HG03442 (cell line): ENCODE measurements around the gene C2orf49.
"Not testable (repeated sequence)": the region's sequence is repeated elsewhere in the genome, so short reads cannot be mapped to it uniquely, and the experiment has no call there.

ENCODE experiments used
- ATAC-seq: cut with Tn5 transposase; IDR thresholded peaks from one replicate; pipeline ENCODE4 v1.9.1; 2021; ENCODE audit warnings: mild to moderate bottlenecking, moderate library complexity; ENCODE audit not compliant: unreplicated experiment

C2orf49 gene

DNA sequence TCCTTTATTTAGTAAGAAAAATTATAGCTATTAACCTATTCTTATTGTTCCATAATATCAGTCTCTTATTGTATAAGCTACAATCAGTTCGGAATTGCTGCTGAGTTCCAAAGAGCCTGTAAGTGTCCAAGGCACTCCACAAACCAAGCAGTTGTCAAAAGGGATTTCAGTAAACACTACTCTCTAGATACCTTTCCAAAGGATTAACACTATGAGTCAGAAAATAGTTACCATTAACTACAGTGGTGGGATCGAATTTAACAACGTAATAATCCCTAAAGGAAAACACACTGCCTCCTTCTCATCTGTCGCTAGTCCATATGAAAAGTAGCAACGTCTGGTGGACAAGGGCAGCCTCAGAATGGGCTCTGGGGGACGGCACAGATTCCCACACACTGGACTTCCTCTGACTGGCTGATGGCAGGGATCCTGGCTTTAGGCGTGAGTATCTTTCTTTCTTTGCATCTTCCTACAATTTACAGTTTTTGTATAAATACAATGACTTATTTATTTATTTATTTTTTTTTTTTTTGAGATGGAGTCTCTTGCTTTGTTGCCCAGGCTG, 16.6 kb upstream of the C2orf49 start:
- no peak for ATAC-seq

DNA sequence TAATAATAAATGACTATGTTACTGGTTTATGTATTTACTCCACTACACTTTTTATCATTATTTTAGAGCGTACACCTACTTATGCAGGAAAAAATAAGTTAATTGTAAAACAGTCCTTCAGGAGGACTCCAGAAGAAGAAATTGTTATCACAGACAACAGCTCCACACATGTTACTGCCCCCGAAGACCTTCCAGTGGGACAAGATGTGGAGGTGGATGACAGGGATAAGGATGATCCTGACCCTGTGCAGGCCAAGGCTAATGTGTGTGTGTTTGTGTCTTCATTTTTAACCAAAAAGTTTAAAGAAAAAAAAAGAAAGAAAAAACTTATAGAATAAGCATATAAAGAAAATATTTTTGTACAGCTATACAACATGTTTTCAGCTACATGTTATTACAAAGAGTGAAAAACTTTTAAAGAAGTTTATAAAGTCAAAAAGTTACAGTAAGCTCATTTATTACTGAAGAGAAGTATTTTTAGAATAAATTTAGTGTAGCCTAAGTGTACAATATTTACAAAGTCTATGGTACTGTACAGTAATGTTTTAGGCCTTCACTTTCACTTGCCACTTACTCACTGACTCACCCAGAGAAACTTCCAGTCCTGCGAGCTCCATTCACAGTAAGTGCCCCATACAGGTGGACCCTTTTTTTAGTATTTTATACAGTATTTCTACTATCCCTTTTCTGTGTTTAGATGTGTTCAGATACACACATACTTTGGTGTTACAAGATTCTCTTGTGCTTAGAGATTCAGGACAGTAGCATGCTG, 15.3 kb upstream of the C2orf49 start:
- ATAC-seq, result peak; percentile 49

GRCh38 chr2:105323111-105323510, 14.2 kb upstream of the C2orf49 start:
- ATAC-seq, result no peak

- no peak for ATAC-seq
Measured at GRCh38 chr2:105324101-105324500, 13.2 kb upstream of the C2orf49 start.

DNA sequence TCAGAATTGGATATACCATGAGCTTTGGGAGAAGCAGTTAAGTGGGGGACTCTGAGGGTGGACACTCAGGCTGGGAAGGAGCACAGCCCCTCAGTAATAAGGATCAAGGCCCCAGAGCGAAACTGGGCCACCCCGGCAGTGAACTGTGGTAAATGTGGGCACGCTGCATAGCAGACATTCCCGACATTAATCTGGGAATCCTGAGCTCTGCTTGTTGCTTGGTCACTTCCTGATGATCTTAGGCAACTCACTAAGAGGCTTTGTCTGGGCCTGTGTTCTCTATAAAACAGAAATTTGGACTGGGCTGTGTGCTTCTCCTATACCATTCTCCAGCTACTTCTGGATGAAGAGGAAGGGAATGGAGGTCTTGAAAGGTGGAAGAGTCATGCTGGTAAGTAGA, 12.6 kb upstream of the C2orf49 start:
- no peak for ATAC-seq

- ATAC-seq, result no peak
Measured at GRCh38 chr2:105325389-105325963, 11.9 kb upstream of the C2orf49 start.

DNA sequence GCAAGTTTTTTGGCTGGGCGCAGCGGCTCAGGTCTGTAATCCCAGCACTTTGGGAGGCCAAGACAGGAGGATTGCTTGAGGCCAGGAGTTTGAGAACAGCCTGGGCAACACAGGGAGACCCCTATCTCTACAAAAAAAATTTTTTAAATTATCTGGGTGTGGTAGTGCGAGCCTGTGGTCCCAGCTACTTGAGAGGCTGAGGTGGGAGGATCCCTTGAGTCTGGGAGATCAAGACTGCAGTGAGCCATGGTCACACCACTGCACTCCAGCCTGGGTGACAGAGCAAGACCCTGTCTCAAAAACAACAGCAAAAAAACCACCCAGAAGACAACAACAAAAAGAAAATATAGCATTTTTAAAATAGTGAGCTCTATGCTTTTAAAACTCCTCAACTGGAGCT, 10.1 kb upstream of the C2orf49 start:
- not testable (repeated sequence) for ATAC-seq

- no peak for ATAC-seq
Measured at GRCh38 chr2:105327690-105328089, 9.7 kb upstream of the C2orf49 start.

- ATAC-seq, result peak; percentile 28
Measured at GRCh38 chr2:105328281-105329196, 8.8 kb upstream of the C2orf49 start.

GRCh38 chr2:105329197-105329554, 8.2 kb upstream of the C2orf49 start:
- ATAC-seq, result no peak

DNA sequence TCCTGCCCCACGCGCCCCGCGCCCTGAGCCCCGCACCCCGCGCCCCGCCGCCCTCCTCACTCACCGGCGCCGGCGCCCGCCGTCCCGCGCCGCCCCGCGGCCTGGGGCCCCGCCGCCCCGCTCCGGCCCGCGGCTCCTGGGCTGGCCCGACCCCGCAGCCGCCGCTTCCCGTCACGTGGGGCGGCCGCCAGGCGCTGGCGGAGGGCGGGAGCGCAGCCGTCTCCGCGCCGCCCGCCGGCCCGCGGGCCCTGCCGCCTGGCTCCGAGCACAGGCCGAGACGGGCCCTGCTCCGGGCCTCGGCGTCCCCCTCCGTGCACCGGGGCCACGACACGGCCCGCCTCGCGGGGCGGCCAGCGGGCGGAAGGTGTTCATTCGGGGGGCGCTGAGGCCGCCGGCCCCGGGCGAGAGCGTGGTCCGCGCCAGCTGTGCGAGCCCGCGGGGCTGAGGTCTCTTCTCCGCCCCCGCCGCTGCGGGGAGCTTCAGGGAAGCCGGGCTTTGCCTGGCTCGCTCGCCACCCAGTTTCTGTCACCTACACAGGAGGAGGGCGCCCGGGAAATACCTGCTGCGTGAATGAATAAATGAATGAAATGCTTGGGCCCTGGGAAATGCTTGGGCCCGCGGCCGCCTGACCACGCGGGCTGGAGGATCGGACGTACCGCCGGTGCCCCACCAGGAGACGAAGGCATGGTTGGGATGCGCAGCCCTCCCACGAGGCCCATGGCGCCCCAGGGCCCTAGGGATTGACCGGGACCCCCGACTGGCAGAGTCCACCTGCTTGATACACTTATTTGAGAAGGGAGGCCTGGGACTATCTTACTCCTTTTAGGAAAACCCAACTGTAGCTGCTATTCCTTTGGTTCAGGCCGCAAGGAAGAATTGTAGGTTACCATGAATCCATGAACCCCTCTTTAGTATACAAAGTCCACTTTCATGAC, 7.5 kb upstream of the C2orf49 start, which contains the start of gene TGFBRAP1:
TGFBRAP1 (minus strand) TSS at position 175 of the 935 bp plus-strand sequence. CDS start 21,434 bp downstream, outside the sequence.
- peak; percentile 71 for ATAC-seq

DNA sequence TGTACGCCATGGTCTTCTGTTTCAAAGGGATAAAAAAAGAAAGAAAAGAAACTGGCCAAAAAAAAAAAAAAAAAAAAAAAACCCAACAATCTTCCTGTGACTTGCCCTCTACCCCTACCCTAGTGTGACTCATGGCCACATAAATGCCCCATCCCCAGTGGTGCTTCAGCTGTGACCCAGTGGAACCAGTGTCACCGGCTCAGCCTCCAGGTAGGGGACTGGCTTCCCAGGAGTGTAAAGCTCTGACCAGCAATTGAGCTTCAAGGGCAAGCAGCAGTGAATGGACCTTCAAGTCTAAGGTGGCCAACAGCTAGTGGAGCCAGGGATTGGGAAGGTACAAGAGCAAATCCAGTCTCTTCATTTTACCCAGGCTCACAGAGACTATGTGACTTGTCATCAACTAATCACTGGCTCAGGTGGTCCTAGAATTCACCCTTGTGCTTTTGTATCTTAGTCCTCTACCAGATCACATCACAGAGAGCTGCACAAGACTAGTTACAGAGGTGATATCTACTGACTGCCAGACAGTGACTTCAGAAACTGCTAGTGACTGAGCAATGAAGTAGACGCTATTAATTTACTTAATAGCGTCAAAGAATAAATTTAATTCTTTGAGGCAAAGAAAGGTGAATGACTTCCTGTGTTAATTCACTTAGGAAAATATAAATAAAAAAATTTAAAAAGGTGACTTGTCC, 6.5 kb upstream of the C2orf49 start:
- ATAC-seq, result no peak

DNA sequence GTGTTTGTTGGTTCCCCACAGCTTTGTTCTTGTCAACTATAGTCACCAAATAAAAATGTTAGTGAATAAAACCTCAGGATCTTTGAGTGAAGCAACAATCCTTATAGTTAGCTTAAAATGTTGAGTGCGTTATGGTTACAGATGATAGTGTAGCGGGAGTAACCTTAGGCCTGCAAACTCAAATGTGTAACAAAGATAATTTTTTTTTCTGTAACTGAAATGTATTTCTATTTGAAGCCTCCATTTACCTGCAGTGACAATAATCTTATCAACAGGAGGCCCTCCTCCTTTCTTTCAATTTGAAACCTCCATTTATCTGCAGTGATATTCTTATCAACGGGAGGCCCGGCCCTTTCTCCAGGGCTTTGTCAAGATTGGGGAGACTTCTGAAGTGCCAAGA, 3.1 kb upstream of the C2orf49 start:
- ATAC-seq, result no peak

GRCh38 chr2:105335469-105335868, 1.9 kb upstream of the C2orf49 start:
- ATAC-seq, result no peak

DNA sequence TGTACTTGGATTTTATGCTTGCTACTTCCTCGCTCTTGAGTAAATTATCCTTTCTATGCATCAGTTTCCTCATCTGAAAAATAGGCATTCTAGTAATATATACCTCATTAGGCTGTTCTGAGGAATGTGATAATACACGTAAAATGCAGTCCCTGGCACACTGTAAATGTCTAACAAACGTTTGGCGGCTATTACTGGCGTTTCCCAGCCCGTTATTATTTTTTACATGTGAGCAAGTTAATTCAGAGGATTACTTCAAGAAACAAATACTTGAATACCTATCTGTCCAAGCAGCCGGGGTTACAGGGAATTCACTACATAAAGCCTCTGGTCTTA, 586 bp upstream of the C2orf49 start:
- ATAC-seq, result no peak

- ATAC-seq, result peak; percentile 19
Measured at GRCh38 chr2:105338020-105338385, 663 bp downstream of the C2orf49 start.

DNA sequence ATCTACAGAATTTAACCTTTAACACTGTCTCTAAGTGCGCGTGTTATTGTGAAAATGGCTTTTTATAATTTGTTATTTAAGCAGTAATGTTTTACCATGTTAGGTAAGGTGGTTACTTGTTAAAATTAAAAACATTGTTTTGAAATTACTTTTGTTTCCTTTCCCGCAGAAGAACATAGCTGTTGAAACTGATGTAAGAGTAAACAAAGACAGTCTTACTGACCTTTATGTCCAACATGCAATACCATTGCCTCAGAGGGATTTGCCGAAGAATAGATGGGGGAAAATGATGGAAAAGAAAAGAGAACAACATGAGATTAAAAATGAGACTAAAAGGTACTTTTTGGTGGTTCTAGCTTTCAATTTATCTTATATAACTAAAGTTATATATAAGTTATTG, 2.1 kb downstream of the C2orf49 start:
- no peak for ATAC-seq

- ATAC-seq, result no peak
Measured at GRCh38 chr2:105344704-105345345, 7.5 kb downstream of the C2orf49 start.

DNA sequence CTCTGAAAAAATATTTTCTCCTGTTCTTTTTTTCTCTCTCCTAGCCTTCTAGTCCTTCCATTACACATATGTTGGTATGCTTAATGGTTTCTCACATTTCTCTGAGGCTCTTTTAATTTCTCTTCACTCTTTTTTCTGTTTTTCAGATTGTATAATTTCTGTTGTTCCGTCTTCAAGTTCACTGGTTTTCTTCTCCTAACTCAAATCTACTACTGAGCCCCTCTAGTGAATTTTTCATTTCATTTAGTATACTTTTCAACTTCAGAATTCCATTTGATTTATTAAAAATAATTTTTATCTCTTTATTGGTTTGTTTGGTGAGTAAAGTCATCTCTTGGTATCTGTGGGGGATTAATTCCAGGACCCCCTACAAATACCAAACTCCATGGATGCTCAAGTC, 19.8 kb downstream of the C2orf49 start:
- no peak for ATAC-seq
